ENCODE measurements around the gene TESMIN. TPM values are rescaled to one million over a fixed set of nuclear protein-coding genes. Genes with fewer than 3 reads are reported as not detected.

The TESMIN gene
- total and polyA plus RNA-seq, 8 donors = 1.0 to 16.3 (median 3.3) TPM

DNA sequence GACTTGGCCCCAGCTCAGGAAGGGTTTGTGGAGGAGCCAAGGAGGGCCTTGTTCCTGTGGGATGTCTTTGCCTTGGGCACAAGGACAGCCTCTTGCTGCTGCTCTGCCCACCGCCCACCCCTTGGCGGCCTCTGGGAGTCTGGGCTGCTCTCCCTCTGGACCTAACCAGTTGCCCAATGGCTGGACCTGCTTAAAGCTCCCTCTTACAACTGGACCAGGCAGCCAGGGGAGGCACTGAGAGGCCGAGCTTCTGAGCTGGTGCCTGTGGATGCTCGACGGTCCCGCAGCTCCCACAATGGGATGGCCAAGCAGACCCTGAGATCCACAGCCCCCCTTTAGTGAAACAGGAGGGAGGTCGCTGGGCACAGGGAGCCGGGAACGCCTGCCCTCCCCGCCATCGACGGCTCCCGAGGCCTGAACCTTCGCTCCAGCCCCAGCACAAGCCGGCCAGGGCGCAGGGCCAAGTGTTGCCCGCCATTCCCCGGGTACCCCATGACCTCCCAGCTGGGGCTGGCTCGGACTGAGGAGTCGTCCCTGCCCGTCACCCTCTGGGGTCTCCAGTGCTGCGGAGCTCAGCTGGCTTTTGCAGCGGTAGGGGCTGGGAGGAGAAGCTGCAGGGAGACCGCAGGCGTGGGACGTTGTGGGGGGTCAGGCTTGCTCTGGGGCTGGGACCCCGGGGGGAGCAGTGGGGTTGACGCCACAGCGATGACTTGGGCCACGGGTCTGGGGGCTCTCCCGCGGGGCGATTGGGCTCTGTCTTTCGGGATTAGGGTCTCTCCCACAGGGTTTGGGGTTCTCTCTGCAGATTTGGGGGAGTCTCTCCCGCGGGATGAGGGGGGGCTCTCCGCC lies 67.6 kb downstream of the TESMIN start:
- peaks cover 15 to 73% (median 39%) of the 10 kb centered on the region in 3 donors for H3K27me3 ChIP-seq
- 29 to 70% (median 42%) methylated on average over 2 to 37 of the region's 37 CpGs for WGBS, 5 donors
- H3K4me1 ChIP-seq = peaks cover 13 to 16% (median 15%) of the 10 kb centered on the region in 4 donors
- H3K36me3 ChIP-seq = no peaks in the 10 kb centered on the region
- peak overlapping the region; percentile 39 to 49 (median 43) for H3K4me3 ChIP-seq
- intact Hi-C loops (cut with DNase I; ENCODE audit: low total_unique reads) = no loop called here
- no peak overlapping the region for H3K27ac ChIP-seq
- no peaks in the 10 kb centered on the region for H3K9me3 ChIP-seq
- TF ChIP-seq, protein P1, sequence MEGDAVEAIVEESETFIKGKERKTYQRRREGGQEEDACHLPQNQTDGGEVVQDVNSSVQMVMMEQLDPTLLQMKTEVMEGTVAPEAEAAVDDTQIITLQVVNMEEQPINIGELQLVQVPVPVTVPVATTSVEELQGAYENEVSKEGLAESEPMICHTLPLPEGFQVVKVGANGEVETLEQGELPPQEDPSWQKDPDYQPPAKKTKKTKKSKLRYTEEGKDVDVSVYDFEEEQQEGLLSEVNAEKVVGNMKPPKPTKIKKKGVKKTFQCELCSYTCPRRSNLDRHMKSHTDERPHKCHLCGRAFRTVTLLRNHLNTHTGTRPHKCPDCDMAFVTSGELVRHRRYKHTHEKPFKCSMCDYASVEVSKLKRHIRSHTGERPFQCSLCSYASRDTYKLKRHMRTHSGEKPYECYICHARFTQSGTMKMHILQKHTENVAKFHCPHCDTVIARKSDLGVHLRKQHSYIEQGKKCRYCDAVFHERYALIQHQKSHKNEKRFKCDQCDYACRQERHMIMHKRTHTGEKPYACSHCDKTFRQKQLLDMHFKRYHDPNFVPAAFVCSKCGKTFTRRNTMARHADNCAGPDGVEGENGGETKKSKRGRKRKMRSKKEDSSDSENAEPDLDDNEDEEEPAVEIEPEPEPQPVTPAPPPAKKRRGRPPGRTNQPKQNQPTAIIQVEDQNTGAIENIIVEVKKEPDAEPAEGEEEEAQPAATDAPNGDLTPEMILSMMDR (IDR thresholded peaks at IDR 0.05) = no peak
- TF ChIP-seq POLR2A (IDR thresholded peaks at IDR 0.05) (no peak), POLR2AphosphoS5 (IDR thresholded peaks at IDR 0.05) (no peak), EP300 (IDR thresholded peaks at IDR 0.05) (no peak)
- no peak for DNase-seq

DNA sequence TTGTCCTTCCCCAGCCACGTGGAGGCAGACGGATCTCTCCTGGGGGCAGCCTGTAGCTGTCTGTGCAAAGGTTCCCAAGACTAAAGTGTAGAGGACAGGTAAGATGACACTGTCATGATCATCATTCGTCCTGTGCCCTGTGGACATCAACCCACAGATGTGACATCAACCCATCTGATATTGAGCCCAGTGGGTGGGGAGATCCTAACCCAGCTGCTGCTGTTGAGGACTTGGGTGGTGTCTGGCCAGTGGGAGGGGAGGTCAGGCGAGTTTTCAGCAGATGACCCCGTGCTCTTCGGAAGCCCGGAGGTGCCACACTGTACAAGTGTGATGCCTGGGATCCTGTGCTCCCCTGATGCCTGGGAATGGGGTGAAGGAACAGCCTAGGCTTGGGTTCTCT lies 68.2 kb downstream of the TESMIN start:
- peaks cover 13 to 16% (median 15%) of the 10 kb centered on the region in 4 donors for H3K4me1 ChIP-seq
- no peak for DNase-seq
- no peaks in the 10 kb centered on the region for H3K36me3 ChIP-seq
- 76 to 84% (median 80%) methylated on average over 6 to 7 of the region's 7 CpGs for WGBS, 5 donors
- intact Hi-C loops (cut with DNase I; ENCODE audit: low total_unique reads) = no loop called here
- H3K27me3 ChIP-seq = peaks cover 15 to 67% (median 39%) of the 10 kb centered on the region in 3 donors
- no peaks in the 10 kb centered on the region for H3K9me3 ChIP-seq
- TF ChIP-seq POLR2A (IDR thresholded peaks at IDR 0.05) = no peak
- no peak overlapping the region for H3K4me3 ChIP-seq
- H3K27ac ChIP-seq = no peak overlapping the region

DNA sequence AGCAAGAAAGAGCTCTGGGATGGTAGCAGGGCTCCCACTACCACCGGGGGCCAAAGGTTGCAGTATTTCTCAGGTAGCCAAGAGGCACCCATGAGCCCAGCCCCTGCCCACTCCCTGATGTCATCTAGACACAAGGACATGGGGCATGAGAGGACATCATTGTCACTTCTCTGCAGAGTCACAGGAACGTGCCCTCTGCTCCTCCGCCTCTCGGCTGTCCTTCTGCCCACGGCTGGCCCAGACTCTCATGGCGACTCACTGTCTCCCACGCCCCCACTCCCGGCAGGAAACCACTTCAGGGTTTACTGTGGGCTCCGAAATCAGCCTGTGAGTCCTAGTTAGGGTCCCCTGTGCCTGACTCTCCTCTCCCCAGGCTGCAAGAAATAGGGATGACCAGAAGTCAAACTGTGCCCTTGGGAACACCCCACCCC lies 68.8 kb downstream of the TESMIN start:
- Histone ChIP-seq H3K4me3 (no peak overlapping the region), H3K9me3 (no peaks in the 10 kb centered on the region), H3K27me3 (peaks cover 15 to 65% (median 39%) of the 10 kb centered on the region in 3 donors), H3K36me3 (no peaks in the 10 kb centered on the region), H3K4me1 (peaks cover 13 to 19% (median 15%) of the 10 kb centered on the region in 4 donors), H3K27ac (no peak overlapping the region)
- no peak for DNase-seq
- TF ChIP-seq POLR2AphosphoS5 (IDR thresholded peaks at IDR 0.05) (no peak), POLR2A (IDR thresholded peaks at IDR 0.05) (no peak), EP300 (IDR thresholded peaks at IDR 0.05) (no peak)
- TF ChIP-seq, protein P1 (IDR thresholded peaks at IDR 0.05) = no peak
- intact Hi-C loops (cut with DNase I; ENCODE audit: low total_unique reads) = no loop called here
- 46 to 72% (median 61%) methylated on average over 9 of the region's 9 CpGs for WGBS, 5 donors

DNA sequence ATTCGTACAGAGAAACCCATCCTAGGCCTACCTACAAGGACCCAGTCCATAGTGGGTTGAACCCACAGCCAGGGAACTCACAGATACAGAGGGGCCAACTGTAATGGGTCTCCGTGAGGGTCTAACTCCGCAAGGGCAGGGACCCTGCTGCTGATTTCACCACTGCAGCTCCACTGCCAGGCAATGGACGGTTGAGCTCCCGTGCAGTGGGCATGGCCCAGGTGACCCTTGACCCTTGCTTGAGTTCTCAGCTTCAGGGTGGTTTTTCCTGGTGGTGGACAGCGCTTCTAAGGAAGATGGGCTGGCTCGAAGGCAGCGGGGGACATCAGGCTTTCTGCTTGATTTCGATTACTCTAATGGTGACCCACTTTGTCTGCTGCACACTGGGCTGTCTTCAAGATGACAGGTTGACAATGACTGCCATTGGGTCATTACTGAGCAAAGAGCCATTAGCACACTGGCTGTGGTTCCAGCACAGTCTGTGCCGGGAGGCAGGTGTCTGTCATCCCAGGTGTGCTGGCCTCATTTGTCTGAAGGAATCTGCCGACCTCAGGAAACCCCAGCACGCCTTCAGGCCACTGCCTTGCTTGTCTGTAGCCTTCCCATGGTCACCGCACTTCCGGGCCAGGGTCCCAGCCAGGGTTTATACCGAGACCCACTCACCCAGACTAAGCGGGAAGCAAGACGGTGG lies 70.6 kb downstream of the TESMIN start:
- peaks cover 13 to 23% (median 15%) of the 10 kb centered on the region in 4 donors for H3K4me1 ChIP-seq
- no peak for DNase-seq
- peaks cover 15 to 60% (median 31%) of the 10 kb centered on the region in 3 donors for H3K27me3 ChIP-seq
- no peak overlapping the region for H3K4me3 ChIP-seq
- H3K9me3 ChIP-seq = no peaks in the 10 kb centered on the region
- no peaks in the 10 kb centered on the region for H3K36me3 ChIP-seq
- H3K27ac ChIP-seq = no peak overlapping the region
- intact Hi-C loops (cut with DNase I; ENCODE audit: low total_unique reads) = no loop called here
- TF ChIP-seq POLR2A (IDR thresholded peaks at IDR 0.05) (no peak), POLR2AphosphoS5 (IDR thresholded peaks at IDR 0.05) (no peak), EP300 (IDR thresholded peaks at IDR 0.05) (no peak)
- TF ChIP-seq, protein P1 (IDR thresholded peaks at IDR 0.05) = no peak
- 82 to 89% (median 88%) methylated on average over 16 to 17 of the region's 17 CpGs for WGBS, 5 donors
